ENCODE data around the gene GRIN2A. TPM values are rescaled to one million over a fixed set of nuclear protein-coding genes. Genes with fewer than 3 reads are reported as not detected.

GRIN2A gene
- total and polyA plus RNA-seq, 2 of the 13 experiments (the other 11 are each of a cell fraction or from before 2014, with no cell fraction given) = not detected

- in situ Hi-C loops (cut with HindIII; ENCODE audit: extremely low pct_ligation_motif_present, low pct_unique_long_range_greater_than_20kb) = no loop called here
- CTCF ChIA-PET (ENCODE audit: low intra/inter-chr PET ratio, low total read pairs) = no interaction called here
- no TSS peak for BruUV-seq (replicated peaks)
- TF ChIP-seq ZBTB8A (CRISPR knock-in tag; IDR thresholded peaks at IDR 0.05; ENCODE audit: borderline replicate concordance, low read depth) = no peak
- no peak for TF ChIP-seq ZFP91 (CRISPR knock-in tag; IDR thresholded peaks at IDR 0.05; ENCODE audit: borderline replicate concordance)
- TF ChIP-seq ZNF646 (CRISPR knock-in tag; IDR thresholded peaks at IDR 0.05) = no peak
- no peak for TF ChIP-seq CCDC6 (CRISPR knock-in tag; IDR thresholded peaks at IDR 0.05)
- no peak for TF ChIP-seq BCL6 (CRISPR knock-in tag; IDR thresholded peaks at IDR 0.05)
- no peak for TF ChIP-seq RBFOX2 (IDR thresholded peaks at IDR 0.05; ENCODE audit: low read depth, low read length)
- TF ChIP-seq U2AF2 (IDR thresholded peaks at IDR 0.05; ENCODE audit: low read depth, low read length) = no peak
- TF ChIP-seq RBM22 (optimal IDR thresholded peaks at IDR 0.05; ENCODE audit: low read length) = no peak
- no peak for TF ChIP-seq TMF1 (CRISPR knock-in tag; IDR thresholded peaks at IDR 0.05; ENCODE audit: low read depth)
- no peak for TF ChIP-seq HOXA3 (CRISPR knock-in tag; IDR thresholded peaks at IDR 0.05)
- no peak for TF ChIP-seq FOXM1 (CRISPR knock-in tag; IDR thresholded peaks at IDR 0.05)
- TF ChIP-seq THAP7 (CRISPR knock-in tag; IDR thresholded peaks at IDR 0.05) = no peak
- TF ChIP-seq FIP1L1 (IDR thresholded peaks at IDR 0.05; ENCODE audit: borderline replicate concordance, insufficient read depth, low read depth, low read length) = no peak
- TF ChIP-seq ZNF543 (CRISPR knock-in tag; IDR thresholded peaks at IDR 0.05) = no peak
- TF ChIP-seq TRIM24 (CRISPR knock-in tag; IDR thresholded peaks at IDR 0.05) = no peak
Observed at GRCh38 chr16:9708972-9709620, 473.1 kb downstream of the GRIN2A start.

More at GRCh38 chr16:9708972-9709620, 473.1 kb downstream of the GRIN2A start:
- Histone ChIP-seq H3K79me2 (ENCODE audit: insufficient read depth, low read length) (no peaks in the 10 kb centered on the region), H3K36me3 (replicated peaks in 1 of 2; ENCODE audit: control insufficient read depth in 1 of 2, insufficient read depth in 2 of 2, low read length in 2 of 2) (no peaks in the 10 kb centered on the region), H3K4me1 (ENCODE audit: insufficient read depth, low read length) (no peaks in the 10 kb centered on the region), H3K27ac (ENCODE audit: extremely low read length, insufficient read depth, low read length) (no peak overlapping the region), H3K4me2 (ENCODE audit: low read depth, low read length) (no peak overlapping the region), H3K27me3 (ENCODE audit: control insufficient read depth in 1 of 2, insufficient read depth in 2 of 2, low read length in 2 of 2) (no peaks in the 10 kb centered on the region; a peak in 1 of 5 replicates), H4K20me1 (ENCODE audit: insufficient read depth, low read length) (no peaks in the 10 kb centered on the region), H3K4me3 (replicated peaks in 1 of 3; ENCODE audit: insufficient read depth in 1 of 3, low read depth in 2 of 3, low read length in 3 of 3) (no peak overlapping the region), H2AFZ (ENCODE audit: low read length) (no peak overlapping the region), H3K9me3 (ENCODE audit: low read length) (no peaks in the 10 kb centered on the region), H3K9ac (ENCODE audit: insufficient read depth, low read depth, low read length) (no peak overlapping the region)
- WGBS (ENCODE audit: low lambda C conversion rate) = 6% methylated on average over 5 of the region's 5 CpGs
- ATAC-seq = no peak
- POLR2A ChIA-PET = no interaction called here
- intact Hi-C loops (cut with micrococcal nuclease; ENCODE audit: unreplicated experiment) = no loop called here
- no peak for DNase-seq (ENCODE audit: low spot score)
- FAIRE-seq = no peak

Data from HepG2 (cell line).